Measurements from ENCODE around the gene TMEM138. TPM values are rescaled to one million over a fixed set of nuclear protein-coding genes. Genes with fewer than 3 reads are reported as not detected.

Gene TMEM138
- total RNA-seq, 1 donor from 2014 or later, result 38.8 TPM

GRCh38 chr11:61370349-61371005, 8.3 kb downstream of the TMEM138 start:
- Histone ChIP-seq H3K4me3 (ENCODE audit: low read depth, low read length) (no peak overlapping the region), H3K27me3 (ENCODE audit: control insufficient read depth, insufficient read depth, low read length) (no peaks in the 10 kb centered on the region), H3K36me3 (ENCODE audit: control insufficient read depth, insufficient read depth, low read length) (no peaks in the 10 kb centered on the region)
- DNase-seq (ENCODE audit: low read depth), result no peak
- TF ChIP-seq, protein P1, sequence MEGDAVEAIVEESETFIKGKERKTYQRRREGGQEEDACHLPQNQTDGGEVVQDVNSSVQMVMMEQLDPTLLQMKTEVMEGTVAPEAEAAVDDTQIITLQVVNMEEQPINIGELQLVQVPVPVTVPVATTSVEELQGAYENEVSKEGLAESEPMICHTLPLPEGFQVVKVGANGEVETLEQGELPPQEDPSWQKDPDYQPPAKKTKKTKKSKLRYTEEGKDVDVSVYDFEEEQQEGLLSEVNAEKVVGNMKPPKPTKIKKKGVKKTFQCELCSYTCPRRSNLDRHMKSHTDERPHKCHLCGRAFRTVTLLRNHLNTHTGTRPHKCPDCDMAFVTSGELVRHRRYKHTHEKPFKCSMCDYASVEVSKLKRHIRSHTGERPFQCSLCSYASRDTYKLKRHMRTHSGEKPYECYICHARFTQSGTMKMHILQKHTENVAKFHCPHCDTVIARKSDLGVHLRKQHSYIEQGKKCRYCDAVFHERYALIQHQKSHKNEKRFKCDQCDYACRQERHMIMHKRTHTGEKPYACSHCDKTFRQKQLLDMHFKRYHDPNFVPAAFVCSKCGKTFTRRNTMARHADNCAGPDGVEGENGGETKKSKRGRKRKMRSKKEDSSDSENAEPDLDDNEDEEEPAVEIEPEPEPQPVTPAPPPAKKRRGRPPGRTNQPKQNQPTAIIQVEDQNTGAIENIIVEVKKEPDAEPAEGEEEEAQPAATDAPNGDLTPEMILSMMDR (IDR thresholded peaks at IDR 0.05; ENCODE audit: insufficient read depth, low read length, poor library complexity, severe bottlenecking), result no peak

DNA sequence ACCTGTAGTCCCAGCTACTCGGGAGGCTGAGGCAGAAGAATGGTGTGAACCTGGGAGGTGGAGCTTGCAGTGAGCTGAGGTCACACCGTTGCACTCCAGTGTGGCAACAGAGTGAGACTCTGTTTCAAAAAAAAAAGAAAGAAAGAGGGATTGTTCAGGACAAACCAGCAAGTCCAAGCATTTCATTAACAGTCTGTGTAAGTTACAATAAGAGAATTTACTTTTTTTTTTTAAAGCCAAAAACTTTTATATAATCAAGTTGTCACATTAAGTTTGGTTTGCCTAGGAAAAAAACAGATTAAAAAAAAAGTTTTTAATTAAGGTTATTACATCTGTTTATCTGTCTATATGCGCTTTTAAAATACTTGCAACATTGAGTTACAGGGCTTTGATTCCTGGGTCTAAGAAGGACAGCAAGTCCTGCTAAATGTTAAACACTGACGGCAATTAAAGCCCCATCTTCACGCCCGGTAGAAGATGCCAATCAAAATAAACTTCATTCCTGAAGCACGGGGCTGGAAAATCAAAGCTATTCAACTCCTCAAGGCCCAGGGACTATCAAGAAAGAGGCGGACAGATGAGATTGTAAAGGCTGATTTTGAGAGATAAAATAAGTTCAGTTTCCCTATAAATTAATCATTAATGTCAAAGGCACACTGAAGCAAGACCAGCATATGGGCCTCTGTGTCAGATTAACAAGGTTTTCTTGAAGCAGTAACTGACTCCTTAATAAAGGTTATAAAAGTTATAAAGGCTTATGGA, 10.7 kb downstream of the TMEM138 start:
- DNase-seq (ENCODE audit: low read depth), result no peak
- Histone ChIP-seq H3K27me3 (ENCODE audit: control insufficient read depth, insufficient read depth, low read length) (no peaks in the 10 kb centered on the region), H3K4me3 (ENCODE audit: low read depth, low read length) (no peak overlapping the region), H3K36me3 (ENCODE audit: control insufficient read depth, insufficient read depth, low read length) (no peaks in the 10 kb centered on the region)
- TF ChIP-seq, protein P1 (IDR thresholded peaks at IDR 0.05; ENCODE audit: insufficient read depth, low read length, poor library complexity, severe bottlenecking), result no peak

DNA sequence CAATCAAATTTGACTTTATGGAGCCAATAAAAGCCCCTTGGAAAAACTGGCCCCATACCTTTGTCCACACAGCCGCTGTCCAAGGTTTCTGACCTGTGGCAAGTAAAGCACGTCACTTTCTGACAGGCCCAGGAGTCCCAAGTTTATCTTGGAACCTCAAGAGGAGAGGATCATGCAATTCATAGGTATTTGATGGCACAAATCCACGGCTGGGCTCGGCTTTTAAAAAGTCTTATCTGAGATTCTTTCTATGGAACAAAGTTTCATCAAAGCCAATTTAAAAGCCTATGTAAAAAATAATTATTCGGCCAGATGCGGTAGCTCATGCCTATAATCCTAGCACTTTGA, 13.6 kb downstream of the TMEM138 start:
- H3K27me3 ChIP-seq (ENCODE audit: control insufficient read depth, insufficient read depth, low read length), result no peaks in the 10 kb centered on the region
- TF ChIP-seq, protein P1 (IDR thresholded peaks at IDR 0.05; ENCODE audit: insufficient read depth, low read length, poor library complexity, severe bottlenecking), result no peak

DNA sequence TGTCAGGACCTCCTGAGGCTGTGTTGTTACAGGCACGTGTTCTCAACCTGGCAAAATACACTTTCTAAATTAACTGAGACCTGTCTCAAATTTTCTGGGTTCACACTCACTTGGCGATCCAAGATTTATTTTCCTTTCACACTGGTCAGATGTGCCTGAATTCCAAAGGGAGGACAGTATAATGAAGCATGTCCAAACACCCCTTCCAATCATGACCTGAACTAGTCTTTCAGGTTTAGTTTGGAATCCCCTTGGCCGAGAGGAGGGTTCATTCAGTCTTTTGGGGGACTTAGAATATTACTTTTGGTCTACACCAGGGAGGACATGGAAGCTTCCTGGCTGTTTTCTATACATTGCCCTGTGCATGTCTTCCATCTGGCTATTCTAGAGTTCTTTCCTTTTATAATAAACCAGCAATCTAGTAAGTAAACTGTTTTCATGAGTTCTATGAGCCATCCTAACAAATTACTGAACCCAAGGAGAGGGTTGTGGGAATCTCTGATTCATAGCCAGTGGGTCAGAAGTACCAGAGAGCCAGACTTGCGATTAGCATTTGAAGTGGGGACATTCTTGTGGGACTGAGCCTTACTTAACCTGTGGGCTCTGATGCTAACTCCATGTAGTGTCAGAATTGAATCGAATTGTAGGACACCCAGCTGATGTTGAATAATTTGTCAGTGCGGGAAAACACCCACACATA, 15.4 kb downstream of the TMEM138 start:
- TF ChIP-seq, protein P1 (IDR thresholded peaks at IDR 0.05; ENCODE audit: insufficient read depth, low read length, poor library complexity, severe bottlenecking), result no peak
- Histone ChIP-seq H3K27me3 (ENCODE audit: control insufficient read depth, insufficient read depth, low read length) (no peaks in the 10 kb centered on the region), H3K36me3 (ENCODE audit: control insufficient read depth, insufficient read depth, low read length) (no peaks in the 10 kb centered on the region), H3K4me3 (ENCODE audit: low read depth, low read length) (no peak overlapping the region)
- no peak for DNase-seq (ENCODE audit: low read depth)

More for the DNA sequence above, 13.6 kb downstream of the TMEM138 start:
- DNase-seq (ENCODE audit: low read depth), result no peak
- Histone ChIP-seq H3K36me3 (ENCODE audit: control insufficient read depth, insufficient read depth, low read length) (no peaks in the 10 kb centered on the region), H3K4me3 (ENCODE audit: low read depth, low read length) (no peak overlapping the region)

DNA sequence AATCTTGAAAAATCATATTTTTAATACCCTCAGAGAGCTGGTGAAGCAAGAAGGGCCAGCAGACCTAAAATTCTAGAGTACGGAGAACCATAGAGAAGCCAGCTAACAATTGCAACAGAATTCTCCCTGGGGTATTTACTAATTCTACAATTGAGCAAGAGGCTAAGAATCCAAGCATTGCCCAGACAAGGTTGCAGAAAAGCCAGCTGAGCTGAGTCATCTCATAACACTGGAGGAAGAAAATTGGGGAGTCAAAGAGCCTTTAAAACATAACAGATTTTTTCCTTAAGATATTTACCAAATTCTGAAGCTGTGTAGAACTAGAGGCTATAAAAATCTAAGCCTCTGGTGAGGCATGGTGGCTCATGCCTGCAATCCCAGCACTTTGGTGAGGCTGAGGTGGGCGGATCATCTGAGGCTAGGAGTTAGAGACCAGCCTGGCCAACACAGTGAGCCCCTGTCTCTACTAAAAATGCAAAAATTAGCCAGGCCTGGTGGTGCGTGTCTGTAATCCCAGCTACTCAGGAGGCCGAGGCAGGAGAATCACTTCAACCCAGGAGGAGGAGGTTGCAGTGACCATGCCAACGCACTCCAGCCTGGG, 16.6 kb downstream of the TMEM138 start:
- no peak for DNase-seq (ENCODE audit: low read depth)
- H3K36me3 ChIP-seq (ENCODE audit: control insufficient read depth, insufficient read depth, low read length), result no peaks in the 10 kb centered on the region
- H3K27me3 ChIP-seq (ENCODE audit: control insufficient read depth, insufficient read depth, low read length), result no peaks in the 10 kb centered on the region
- TF ChIP-seq, protein P1 (IDR thresholded peaks at IDR 0.05; ENCODE audit: insufficient read depth, low read length, poor library complexity, severe bottlenecking), result no peak
- no peak overlapping the region for H3K4me3 ChIP-seq (ENCODE audit: low read depth, low read length)
